ENCODE data around the gene SCAMP5. TPM values are rescaled to one million over a fixed set of nuclear protein-coding genes. Genes with fewer than 3 reads are reported as not detected.

SCAMP5 gene
- total and polyA plus RNA-seq, 2 of the 4 experiments (the other 2 are of a cell fraction), result 0.36 to 1.6 TPM

GRCh38 chr15:75048394-75048793 is 53.0 kb downstream of the SCAMP5 start:
- intact Hi-C loops (cut with micrococcal nuclease) (no loop called here), dilution Hi-C loops (cut with HindIII; ENCODE audit: low sequenced_read_pairs, unreplicated experiment) (no loop called here), in situ Hi-C loops (cut with MboI; ENCODE audit: low sequenced_read_pairs) (no loop called here)
- 100% methylated on average over 1 of the region's 10 CpGs; no CpG with 5 or more reads in 1 of the 2 experiments for WGBS, 2 experiments (ENCODE audit: extremely low coverage in 2 of 2, insufficient read length in 1 of 2)
- Histone ChIP-seq H3K4me3 (ENCODE audit: insufficient read depth, low read depth, low read length) (no peak overlapping the region), H2BK20ac (ENCODE audit: low read depth, low read length) (no peak overlapping the region), H3K36me3 (ENCODE audit: control insufficient read depth, insufficient read depth, low read length) (no peaks in the 10 kb centered on the region; the same call in 1 of the 2 replicates), H2AK9ac (replicated peaks; ENCODE audit: low read depth, low read length, poor library complexity) (peak overlapping the region; percentile 60), H3K4me1 (ENCODE audit: control insufficient read depth, insufficient read depth, low read length) (peaks cover 19% of the 10 kb centered on the region), H3K18ac (ENCODE audit: low read depth, low read length) (no peak overlapping the region), H3K27ac (ENCODE audit: insufficient read depth, low read length) (no peak overlapping the region), H3K23ac (ENCODE audit: low read depth, low read length) (no peak overlapping the region), H3K4me2 (ENCODE audit: low read depth, low read length) (no peak overlapping the region), H3K9me1 (ENCODE audit: insufficient read depth, low read length) (peaks cover 17% of the 10 kb centered on the region), H3K56ac (ENCODE audit: extremely low read depth, insufficient read depth, low read length) (no peak overlapping the region), H3K14ac (replicated peaks; ENCODE audit: low read depth, low read length) (no peak overlapping the region), H2BK15ac (ENCODE audit: low read depth, low read length) (no peak overlapping the region), H4K91ac (ENCODE audit: insufficient read depth, low read depth, low read length) (no peak overlapping the region; the same call in 1 of the 2 replicates), H3K79me1 (ENCODE audit: low read depth in 1 of 2, low read length in 2 of 2) (peaks cover 0 to 16% of the 10 kb centered on the region in 2 experiments; a peak in 2 of 4 replicates), H4K5ac (ENCODE audit: low read depth, low read length) (no peak overlapping the region), H3K27me3 (ENCODE audit: control insufficient read depth, insufficient read depth, low read length) (no peaks in the 10 kb centered on the region), H3K9me3 (ENCODE audit: control insufficient read depth, insufficient read depth, low read length) (no peaks in the 10 kb centered on the region), H2BK120ac (ENCODE audit: low read depth, low read length) (no peak overlapping the region), H2BK5ac (ENCODE audit: low read depth, low read length, poor library complexity, severe bottlenecking) (no peak overlapping the region), H3K4ac (ENCODE audit: low read depth, low read length) (no peak overlapping the region), H2AK5ac (ENCODE audit: low read depth, low read length) (no peak overlapping the region), H4K8ac (ENCODE audit: low read depth in 2 of 2, low read length in 2 of 2) (no peak overlapping the region), H3K9ac (ENCODE audit: low read depth, low read length) (no peak overlapping the region), H2AFZ (replicated peaks; ENCODE audit: low read length, poor library complexity) (no peak overlapping the region), H4K20me1 (ENCODE audit: insufficient read depth, low read length) (peaks cover 6% of the 10 kb centered on the region)
- ChIA-PET POLR2A (ENCODE audit: unreplicated experiment) (no interaction called here), CTCF (no interaction called here)
- ATAC-seq (ENCODE audit: low read depth), result no peak
- BruUV-seq (replicated peaks), result no TSS peak
- no peak for DNase-seq
- TF ChIP-seq CEBPB (IDR thresholded peaks at IDR 0.05; ENCODE audit: low read depth, low read length) (no peak), CTCF (conservative IDR thresholded peaks at IDR 0.05; ENCODE audit: low read depth, low read length) (no peak), CHD1 (IDR thresholded peaks at IDR 0.05; ENCODE audit: low read depth, low read length) (no peak), MXI1 (IDR thresholded peaks at IDR 0.05; ENCODE audit: borderline replicate concordance, low read depth, low read length) (no peak), POLR2A (IDR thresholded peaks at IDR 0.05; ENCODE audit: low read depth, low read length) (no peak), FOS (IDR thresholded peaks at IDR 0.05; ENCODE audit: low read depth, low read length) (no peak), RAD21 (IDR thresholded peaks at IDR 0.05; ENCODE audit: low read length) (no peak)
